Endothelial cell of umbilical vein (primary cell): Measurements from ENCODE around the gene CCDC97. TPM values are rescaled to one million over a fixed set of nuclear protein-coding genes. Genes with fewer than 3 reads are reported as not detected.

Experiments used
- BruUV-seq: library from RNA; stranded (reverse); fragments of 400-500 nt; replicated peaks from 2 replicates; lab custom pipeline; 2021; lab: Mats Ljungman, UMichigan
- CTCF ChIA-PET: fragments of 300-600, 350-600 bp; sonication (Branson Sonifier 250); formaldehyde crosslinking; loops from one replicate; lab custom pipeline; 2021; ENCODE audit warnings: antibody characterized with exemption, inconsistent platforms; lab: Charles Lee
- POLR2A ChIA-PET: fragments of 300-600, 350-600 bp; sonication (Branson Sonifier 250); formaldehyde crosslinking; loops from one replicate; lab custom pipeline; 2021; ENCODE audit warnings: antibody characterized with exemption, inconsistent platforms; lab: Charles Lee
- DNase-seq: peaks from one replicate; pipeline ENCODE4 v3.0.0-alpha.2; 2011; ENCODE audit warnings: low read depth, low spot score
- FAIRE-seq: peaks from 2 replicates; lab custom pipeline; 2011; peaks lifted over from hg19 to GRCh38; lab: Jason Lieb, UNC
- H2AFZ ChIP-seq: 2 replicates; pipeline ENCODE4 v1.6.0; 2012; ENCODE audit warnings: low read depth, low read length, control low read depth, inconsistent platforms
- H3K27ac ChIP-seq: 2 replicates; pipeline ENCODE4 v1.5.1; 2011; ENCODE audit warnings: low read depth, mild to moderate bottlenecking, control low read depth, low read length, moderate library complexity; ENCODE audit not compliant: insufficient read depth
- H3K27me3 ChIP-seq, 2 experiments: 2 replicates each; pipeline versions ENCODE4 v1.6.0 to v1.6.1; 2011; ENCODE audit warnings: low read length in 2 of 2, mixed read lengths in 1 of 2; ENCODE audit not compliant: control insufficient read depth in 2 of 2, insufficient read depth in 2 of 2
- H3K36me3 ChIP-seq, 2 experiments: 2 replicates in 1 of 2; 3 replicates in 1 of 2; pipeline ENCODE4 v1.5.1; 2011; ENCODE audit warnings: low read length in 2 of 2, mild to moderate bottlenecking in 1 of 2, moderate library complexity in 1 of 2; ENCODE audit not compliant: control insufficient read depth in 2 of 2, insufficient read depth in 2 of 2; ENCODE audit errors: extremely low read depth in 1 of 2
- H3K4me1 ChIP-seq: 3 replicates; pipeline ENCODE4 v1.5.1; 2011; ENCODE audit warnings: mild to moderate bottlenecking, low read length; ENCODE audit not compliant: control insufficient read depth, insufficient read depth; ENCODE audit errors: extremely low read depth
- H3K4me2 ChIP-seq: 2 replicates; pipeline ENCODE4 v1.6.1; 2011; ENCODE audit warnings: low read length, control low read depth, mixed read lengths; ENCODE audit not compliant: insufficient read depth
- H3K4me3 ChIP-seq, 3 experiments: fragments of 200-600 bp in 1 of 3; sonication (generic), shearing (Covaris generic) in 1 of 3; replicated peaks in 1 of 3; 2 replicates each; pipeline ENCODE4 v1.5.1; 2011 to 2016; ENCODE audit warnings: control low read depth in 3 of 3, low read length in 3 of 3, mild to moderate bottlenecking in 2 of 3, inconsistent platforms in 1 of 3, low read depth in 1 of 3, moderate library complexity in 1 of 3; ENCODE audit not compliant: insufficient read depth in 1 of 3
- H3K79me2 ChIP-seq: 2 replicates; pipeline ENCODE4 v1.6.0; 2012; ENCODE audit warnings: low read length, inconsistent platforms; ENCODE audit not compliant: control insufficient read depth, insufficient read depth
- H3K9ac ChIP-seq: replicated peaks from 2 replicates; pipeline ENCODE3; 2011; ENCODE audit warnings: low read length, control low read depth; ENCODE audit not compliant: insufficient read depth; ENCODE audit errors: extremely low read depth
- H3K9me1 ChIP-seq: replicated peaks from 3 replicates; pipeline ENCODE4 v1.6.0; 2011; ENCODE audit warnings: mild to moderate bottlenecking, low read length; ENCODE audit not compliant: control insufficient read depth, insufficient read depth; ENCODE audit errors: extremely low read depth
- H3K9me3 ChIP-seq: replicated peaks from 2 replicates; pipeline ENCODE4 v1.5.1; 2012; ENCODE audit warnings: low read length, inconsistent platforms; ENCODE audit not compliant: control insufficient read depth, insufficient read depth
- H4K20me1 ChIP-seq: replicated peaks from 2 replicates; pipeline ENCODE3; 2011; ENCODE audit warnings: mild to moderate bottlenecking, low read length; ENCODE audit not compliant: control insufficient read depth, insufficient read depth; ENCODE audit errors: extremely low read depth
- EZH2 ChIP-seq: IDR thresholded peaks from 2 replicates; pipeline ENCODE4 v1.6.1; 2012; ENCODE audit warnings: borderline replicate concordance, low read depth, mild to moderate bottlenecking, moderate library complexity, low read length, inconsistent platforms; ENCODE audit not compliant: severe bottlenecking
- FOS ChIP-seq: IDR thresholded peaks from 2 replicates; pipeline ENCODE4 v1.6.1; 2011; ENCODE audit warnings: mild to moderate bottlenecking, low read length, moderate library complexity, borderline replicate concordance; ENCODE audit not compliant: insufficient read depth
- GATA2 ChIP-seq: IDR thresholded peaks from 2 replicates; pipeline ENCODE4 v1.7.0; 2011; ENCODE audit warnings: low read depth, mild to moderate bottlenecking, moderate library complexity, mixed read lengths, low read length; ENCODE audit not compliant: insufficient read length, insufficient read depth
- JUN ChIP-seq: IDR thresholded peaks from 2 replicates; pipeline ENCODE4 v1.6.1; 2011; ENCODE audit warnings: borderline replicate concordance, low read depth; ENCODE audit not compliant: insufficient read length, insufficient read depth
- MAX ChIP-seq: IDR thresholded peaks from 2 replicates; pipeline ENCODE4 v1.6.1; 2011; ENCODE audit not compliant: insufficient read depth, insufficient read length
- MYC ChIP-seq: IDR thresholded peaks from one replicate; pipeline ENCODE4 v1.6.1; 2011; ENCODE audit warnings: mild to moderate bottlenecking, low read depth, low read length
- POLR2A ChIP-seq: IDR thresholded peaks from 2 replicates; pipeline ENCODE4 v1.6.1; 2012; ENCODE audit warnings: low read depth, mild to moderate bottlenecking, control low read depth, low read length
- POLR2AphosphoS5 ChIP-seq: IDR thresholded peaks from 2 replicates; pipeline ENCODE4 v1.6.1; 2012; ENCODE audit warnings: low read depth, mild to moderate bottlenecking, control low read depth, low read length, moderate library complexity; ENCODE audit not compliant: insufficient read depth
- dilution Hi-C: fragments of 300-500 bp; cut with MboI; formaldehyde crosslinking; loops from one replicate; pipeline ENCODE4 v1.15.0; 2019; ENCODE audit warnings: low sequenced_read_pairs; ENCODE audit not compliant: extremely low pct_ligation_motif_present
- intact Hi-C: fragments of 100-400 bp; cut with micrococcal nuclease; formaldehyde crosslinking; loops from one replicate; pipeline ENCODE4 v1.10.0; 2022
- polyA plus RNA-seq, 4 experiments: library from polyadenylated mRNA; depleted of rRNA in 3 of 4; stranded (reverse) in 3 of 4; unstranded in 1 of 4; fragments of >200 nt; gene quantifications; 2 replicates each; pipeline versions ENCODE4 v1.2.1 to v1.2.3, GENCODE V29; 2011 to 2012; ENCODE audit warnings: missing spikeins in 1 of 4
- total RNA-seq: library from RNA; stranded (reverse); gene quantifications from 2 replicates; pipeline ENCODE4 v1.2.3, GENCODE V29; 2021
- TF ChIP-seq, protein P1 (sequence below), 2 donors: IDR thresholded peaks; 1 replicate in 1 of 2; 2 replicates in 1 of 2; pipeline ENCODE4 v1.5.1; 2011; ENCODE audit warnings: low read length in 2 of 2, mild to moderate bottlenecking in 2 of 2, moderate library complexity in 2 of 2, control low read depth in 1 of 2, inconsistent platforms in 1 of 2, low read depth in 1 of 2; ENCODE audit not compliant: insufficient read depth in 1 of 2; ENCODE audit errors: extremely low read depth in 1 of 2

The CCDC97 gene
- total and polyA plus RNA-seq, 2 donors (not counting 3 experiments of a cell fraction or from before 2014, with no cell fraction given): 20.7 to 27.2 TPM

- Histone ChIP-seq H3K27ac (no peak overlapping the region), H3K79me2 (peaks cover 4% of the 10 kb centered on the region), H3K36me3 (peaks cover 58 to 81% of the 10 kb centered on the region in 2 experiments), H3K4me1 (no peaks in the 10 kb centered on the region), H3K4me2 (no peak overlapping the region), H3K9me3 (no peaks in the 10 kb centered on the region), H3K27me3 (no peaks in the 10 kb centered on the region), H2AFZ (no peak overlapping the region), H3K9ac (no peak overlapping the region), H4K20me1 (no peaks in the 10 kb centered on the region), H3K9me1 (no peaks in the 10 kb centered on the region), H3K4me3 (no peak overlapping the region)
- intact Hi-C loops (no loop called here), dilution Hi-C loops (no loop called here)
- DNase-seq: no peak
- no TSS peak for BruUV-seq
- FAIRE-seq: no peak
- ChIA-PET CTCF (interaction anchor here (3.7 kb wide), 1 partner anchor 12 kb away, joined by 20 read pairs; the partner anchor contains the start of gene CCDC97), POLR2A (no interaction called here)
- TF ChIP-seq POLR2A: no peak
- TF ChIP-seq POLR2AphosphoS5: no peak
- TF ChIP-seq GATA2: no peak
- TF ChIP-seq JUN: no peak
- no peak for TF ChIP-seq FOS
Measured at GRCh38 chr19:41296433-41296871, 13.5 kb upstream of the CCDC97 start.

- intact Hi-C loops (no loop called here), dilution Hi-C loops (no loop called here)
- TF ChIP-seq MAX: no peak
- no peak for TF ChIP-seq FOS
- no peak for TF ChIP-seq MYC
- TF ChIP-seq POLR2AphosphoS5: no peak
- TF ChIP-seq, protein P1, sequence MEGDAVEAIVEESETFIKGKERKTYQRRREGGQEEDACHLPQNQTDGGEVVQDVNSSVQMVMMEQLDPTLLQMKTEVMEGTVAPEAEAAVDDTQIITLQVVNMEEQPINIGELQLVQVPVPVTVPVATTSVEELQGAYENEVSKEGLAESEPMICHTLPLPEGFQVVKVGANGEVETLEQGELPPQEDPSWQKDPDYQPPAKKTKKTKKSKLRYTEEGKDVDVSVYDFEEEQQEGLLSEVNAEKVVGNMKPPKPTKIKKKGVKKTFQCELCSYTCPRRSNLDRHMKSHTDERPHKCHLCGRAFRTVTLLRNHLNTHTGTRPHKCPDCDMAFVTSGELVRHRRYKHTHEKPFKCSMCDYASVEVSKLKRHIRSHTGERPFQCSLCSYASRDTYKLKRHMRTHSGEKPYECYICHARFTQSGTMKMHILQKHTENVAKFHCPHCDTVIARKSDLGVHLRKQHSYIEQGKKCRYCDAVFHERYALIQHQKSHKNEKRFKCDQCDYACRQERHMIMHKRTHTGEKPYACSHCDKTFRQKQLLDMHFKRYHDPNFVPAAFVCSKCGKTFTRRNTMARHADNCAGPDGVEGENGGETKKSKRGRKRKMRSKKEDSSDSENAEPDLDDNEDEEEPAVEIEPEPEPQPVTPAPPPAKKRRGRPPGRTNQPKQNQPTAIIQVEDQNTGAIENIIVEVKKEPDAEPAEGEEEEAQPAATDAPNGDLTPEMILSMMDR (IDR thresholded peaks at IDR 0.05; ENCODE audit: extremely low read depth in 1 of 2, insufficient read depth in 1 of 2, low read depth in 1 of 2, low read length in 2 of 2): no peak
- no peak for TF ChIP-seq EZH2
- TF ChIP-seq POLR2A: no peak
- no peak for TF ChIP-seq GATA2
- no TSS peak for BruUV-seq
- no peak overlapping the region for H3K4me3 ChIP-seq
- peaks cover 54 to 78% of the 10 kb centered on the region in 2 experiments for H3K36me3 ChIP-seq
- no peak overlapping the region for H3K4me2 ChIP-seq
- no peak overlapping the region for H3K9ac ChIP-seq
- ChIA-PET CTCF (interaction anchor here (1.6 to 3.7 kb wide), 2 partner anchors 11 to 94 kb away, joined by 5 to 20 read pairs; partner anchors contain the start of gene CCDC97), POLR2A (no interaction called here)
- DNase-seq: no peak
- H3K9me1 ChIP-seq: no peaks in the 10 kb centered on the region
- no peaks in the 10 kb centered on the region for H4K20me1 ChIP-seq
- no peaks in the 10 kb centered on the region for H3K9me3 ChIP-seq
- FAIRE-seq: no peak
- no peaks in the 10 kb centered on the region for H3K27me3 ChIP-seq
- peaks cover 4% of the 10 kb centered on the region for H3K79me2 ChIP-seq
- no peaks in the 10 kb centered on the region for H3K4me1 ChIP-seq
- H3K27ac ChIP-seq: peak overlapping the region; percentile 45
- H2AFZ ChIP-seq: no peak overlapping the region
Measured at GRCh38 chr19:41297628-41298347, 12.2 kb upstream of the CCDC97 start.
